Fibroblast of lung (primary cell): ENCODE measurements around the gene ELP4.

Experiments
- EZH2 ChIP-seq: IDR thresholded peaks from 2 replicates; pipeline ENCODE4 v1.5.1; 2012; ENCODE audit warnings: low read length, control low read depth, mild to moderate bottlenecking; ENCODE audit errors: missing control alignments
- TF ChIP-seq, protein P1 (sequence below), 2 donors: IDR thresholded peaks in 1 of 2; conservative IDR thresholded peaks in 1 of 2; 1 replicate in 1 of 2; 2 replicates in 1 of 2; pipeline ENCODE4 v1.5.1; 2011 to 2012; ENCODE audit warnings: low read length in 2 of 2, control low read depth in 1 of 2, inconsistent platforms in 1 of 2, low read depth in 1 of 2, mild to moderate bottlenecking in 1 of 2

DNA sequence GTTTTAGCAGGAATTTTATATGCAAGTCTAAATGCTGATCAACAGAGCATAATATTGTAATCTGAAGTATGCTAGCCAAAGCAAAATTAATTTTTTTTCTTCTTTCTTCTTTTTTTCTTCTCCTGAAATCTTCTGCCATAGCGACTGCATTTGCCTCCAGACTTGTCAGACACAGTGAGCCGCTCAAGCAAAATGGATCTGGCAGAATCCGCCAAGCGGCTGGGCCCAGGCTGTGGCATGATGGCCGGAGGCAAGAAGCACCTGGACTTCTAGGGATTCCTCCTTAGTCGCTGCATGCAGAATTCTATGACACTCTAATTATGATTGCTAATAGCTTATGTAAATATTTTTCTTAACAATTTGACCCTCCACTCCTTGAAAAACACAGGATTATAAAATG, 273.7 kb downstream of the ELP4 start:
- TF ChIP-seq, protein P1, sequence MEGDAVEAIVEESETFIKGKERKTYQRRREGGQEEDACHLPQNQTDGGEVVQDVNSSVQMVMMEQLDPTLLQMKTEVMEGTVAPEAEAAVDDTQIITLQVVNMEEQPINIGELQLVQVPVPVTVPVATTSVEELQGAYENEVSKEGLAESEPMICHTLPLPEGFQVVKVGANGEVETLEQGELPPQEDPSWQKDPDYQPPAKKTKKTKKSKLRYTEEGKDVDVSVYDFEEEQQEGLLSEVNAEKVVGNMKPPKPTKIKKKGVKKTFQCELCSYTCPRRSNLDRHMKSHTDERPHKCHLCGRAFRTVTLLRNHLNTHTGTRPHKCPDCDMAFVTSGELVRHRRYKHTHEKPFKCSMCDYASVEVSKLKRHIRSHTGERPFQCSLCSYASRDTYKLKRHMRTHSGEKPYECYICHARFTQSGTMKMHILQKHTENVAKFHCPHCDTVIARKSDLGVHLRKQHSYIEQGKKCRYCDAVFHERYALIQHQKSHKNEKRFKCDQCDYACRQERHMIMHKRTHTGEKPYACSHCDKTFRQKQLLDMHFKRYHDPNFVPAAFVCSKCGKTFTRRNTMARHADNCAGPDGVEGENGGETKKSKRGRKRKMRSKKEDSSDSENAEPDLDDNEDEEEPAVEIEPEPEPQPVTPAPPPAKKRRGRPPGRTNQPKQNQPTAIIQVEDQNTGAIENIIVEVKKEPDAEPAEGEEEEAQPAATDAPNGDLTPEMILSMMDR (conservative IDR thresholded peaks at IDR 0.05 in 1 of 2, IDR thresholded peaks at IDR 0.05 in 1 of 2; ENCODE audit: low read depth in 1 of 2, low read length in 2 of 2), result no peak
- TF ChIP-seq EZH2, result no peak
